ENCODE results near the gene KCNQ1.

- TF ChIP-seq POLR2A (IDR thresholded peaks at IDR 0.05; ENCODE audit: borderline replicate concordance, extremely low read depth, insufficient read depth, insufficient read length) (no peak), SP1 (IDR thresholded peaks at IDR 0.05; ENCODE audit: low read depth) (no peak), CTCF (IDR thresholded peaks at IDR 0.05 in 2 of 3, conservative IDR thresholded peaks at IDR 0.05 in 1 of 3; ENCODE audit: borderline replicate concordance in 1 of 3, insufficient read depth in 1 of 3, low read depth in 2 of 3, low read length in 2 of 3) (no peak), EZH2 (IDR thresholded peaks at IDR 0.05) (no peak), ELF1 (IDR thresholded peaks at IDR 0.05; ENCODE audit: borderline replicate concordance, low read depth) (no peak), EZH2phosphoT487 (IDR thresholded peaks at IDR 0.05; ENCODE audit: borderline replicate concordance) (no peak), REST (IDR thresholded peaks at IDR 0.05; ENCODE audit: low read depth) (no peak), RAD21 (IDR thresholded peaks at IDR 0.05; ENCODE audit: low read depth) (no peak)
Measured at GRCh38 chr11:2759228-2760195, 314.7 kb downstream of the KCNQ1 start.
